H1 (cell line): ENCODE results near the gene C1GALT1. TPM values are rescaled to one million over a fixed set of nuclear protein-coding genes. Genes with fewer than 3 reads are reported as not detected.

Experiments used
- CTCF ChIA-PET: fragments of 300-600 bp; sonication (Branson Sonifier 250); formaldehyde crosslinking; loops from one replicate; lab custom pipeline; 2021; ENCODE audit not compliant: partially characterized antibody; lab: Charles Lee
- POLR2A ChIA-PET: fragments of 300-600 bp; sonication (Branson Sonifier 250); formaldehyde crosslinking; loops from one replicate; lab custom pipeline; 2021; ENCODE audit warnings: inconsistent platforms; ENCODE audit not compliant: partially characterized antibody; lab: Charles Lee
- DNase-seq, 2 experiments: peaks; one replicate each; pipeline versions ENCODE4 v3.0.0 to v3.0.0-alpha.2; 2010 to 2022; ENCODE audit warnings: low spot score in 2 of 2, low read depth in 1 of 2, mixed read lengths in 1 of 2
- FAIRE-seq: peaks from 2 replicates; lab custom pipeline; 2011; peaks lifted over from hg19 to GRCh38; lab: Jason Lieb, UNC
- H2AFZ ChIP-seq: 2 replicates; pipeline ENCODE4 v1.8.1; 2012; ENCODE audit warnings: low read length, inconsistent platforms
- H2AK5ac ChIP-seq: 2 replicates; pipeline ENCODE4 v1.6.1; 2013; ENCODE audit warnings: low read depth, low read length
- H2BK120ac ChIP-seq: replicated peaks from 2 replicates; pipeline ENCODE3; 2013; ENCODE audit warnings: low read depth, low read length, inconsistent platforms
- H2BK12ac ChIP-seq: 2 replicates; pipeline ENCODE4 v1.6.1; 2013; ENCODE audit warnings: low read depth, low read length
- H2BK15ac ChIP-seq: 2 replicates; pipeline ENCODE4 v1.6.1; 2013; ENCODE audit warnings: low read length
- H2BK20ac ChIP-seq: 2 replicates; pipeline ENCODE4 v1.6.1; 2013; ENCODE audit warnings: low read length
- H2BK5ac ChIP-seq: 2 replicates; pipeline ENCODE4 v1.6.1; 2013; ENCODE audit warnings: low read depth, low read length
- H3K14ac ChIP-seq: 2 replicates; pipeline ENCODE4 v1.6.1; 2013; ENCODE audit warnings: inconsistent platforms; ENCODE audit not compliant: insufficient read length
- H3K18ac ChIP-seq: 2 replicates; pipeline ENCODE4 v1.6.1; 2013; ENCODE audit warnings: low read length; ENCODE audit errors: extremely low read depth
- H3K23ac ChIP-seq: 2 replicates; pipeline ENCODE4 v1.6.1; 2013; ENCODE audit warnings: inconsistent platforms; ENCODE audit not compliant: insufficient read length
- H3K23me2 ChIP-seq: 2 replicates; pipeline ENCODE4 v1.6.1; 2013; ENCODE audit warnings: low read depth, low read length
- H3K27ac ChIP-seq: 2 replicates; pipeline ENCODE4 v1.6.1; 2011; ENCODE audit warnings: low read depth, low read length, inconsistent platforms
- H3K27me3 ChIP-seq, 4 experiments: replicated peaks in 1 of 4; 1 replicate in 1 of 4; 2 replicates in 3 of 4; pipeline versions ENCODE4 v1.6.1 to v1.8.1; 2011 to 2013; ENCODE audit warnings: low read length in 3 of 4, mild to moderate bottlenecking in 3 of 4, inconsistent platforms in 2 of 4, mixed read lengths in 2 of 4, moderate library complexity in 1 of 4; ENCODE audit not compliant: control insufficient read depth in 3 of 4, insufficient read depth in 3 of 4; ENCODE audit errors: extremely low read depth in 1 of 4
- H3K36me3 ChIP-seq, 4 experiments: 2 replicates each; pipeline versions ENCODE4 v1.6.1 to v1.8.1; 2011 to 2013; ENCODE audit warnings: mild to moderate bottlenecking in 4 of 4, low read length in 3 of 4, moderate library complexity in 2 of 4, control low read depth in 1 of 4, inconsistent platforms in 1 of 4; ENCODE audit not compliant: insufficient read depth in 4 of 4, control insufficient read depth in 2 of 4
- H3K4ac ChIP-seq: replicated peaks from 2 replicates; pipeline ENCODE3; 2013; ENCODE audit warnings: low read length, low read depth, mixed read lengths, inconsistent platforms; ENCODE audit not compliant: insufficient read length
- H3K4me1 ChIP-seq, 4 experiments: replicated peaks in 1 of 4; 1 replicate in 1 of 4; 2 replicates in 3 of 4; pipeline versions ENCODE4 v1.6.1 to v1.8.1; 2011 to 2013; ENCODE audit warnings: low read length in 3 of 4, inconsistent platforms in 2 of 4, mixed read lengths in 1 of 4; ENCODE audit not compliant: insufficient read depth in 4 of 4, control insufficient read depth in 3 of 4
- H3K4me2 ChIP-seq, 2 experiments: 2 replicates each; pipeline versions ENCODE4 v1.6.1 to v1.8.1; 2011 to 2013; ENCODE audit warnings: low read depth in 2 of 2, low read length in 2 of 2, control low read depth in 1 of 2, inconsistent platforms in 1 of 2, mild to moderate bottlenecking in 1 of 2; ENCODE audit not compliant: insufficient read depth in 1 of 2
- H3K4me3 ChIP-seq, 4 experiments: fragments of 200-600, 300-600 bp in 1 of 4; sonication (generic), shearing (Covaris generic), sonication (Bioruptor Twin) in 1 of 4; 2 replicates each; pipeline versions ENCODE4 v1.5.1 to v1.8.1; 2011 to 2016; ENCODE audit warnings: low read length in 4 of 4, low read depth in 3 of 4, control low read depth in 2 of 4, inconsistent platforms in 2 of 4, mild to moderate bottlenecking in 2 of 4, mixed read lengths in 1 of 4, moderate library complexity in 1 of 4; ENCODE audit not compliant: insufficient read depth in 2 of 4; ENCODE audit errors: extremely low read depth in 1 of 4
- H3K56ac ChIP-seq: replicated peaks from 2 replicates; pipeline ENCODE3; 2013; ENCODE audit warnings: low read depth, mild to moderate bottlenecking, mixed read lengths, low read length, inconsistent platforms; ENCODE audit not compliant: insufficient read length
- H3K79me1 ChIP-seq: 2 replicates; pipeline ENCODE4 v1.6.1; 2013; ENCODE audit warnings: low read depth, low read length, control low read depth
- H3K79me2 ChIP-seq, 2 experiments: 2 replicates each; pipeline versions ENCODE4 v1.6.1 to v1.8.1; 2012 to 2013; ENCODE audit warnings: low read length in 2 of 2, mild to moderate bottlenecking in 2 of 2, inconsistent platforms in 1 of 2; ENCODE audit not compliant: insufficient read depth in 2 of 2, control insufficient read depth in 1 of 2
- H3K9ac ChIP-seq, 4 experiments: replicated peaks in 1 of 4; 1 replicate in 1 of 4; 2 replicates in 3 of 4; pipeline versions ENCODE4 v1.6.1 to v1.8.1; 2011 to 2013; ENCODE audit warnings: low read depth in 3 of 4, low read length in 3 of 4, control low read depth in 2 of 4, mild to moderate bottlenecking in 2 of 4, moderate library complexity in 2 of 4, inconsistent platforms in 1 of 4; ENCODE audit errors: extremely low read depth in 1 of 4
- H3K9me3 ChIP-seq, 2 experiments: 2 replicates each; pipeline versions ENCODE4 v1.6.1 to v1.8.1; 2012 to 2013; ENCODE audit warnings: mild to moderate bottlenecking in 2 of 2, moderate library complexity in 2 of 2, control low read depth in 1 of 2, inconsistent platforms in 1 of 2, low read depth in 1 of 2, low read length in 1 of 2, mixed read lengths in 1 of 2; ENCODE audit not compliant: insufficient read depth in 2 of 2
- H4K20me1 ChIP-seq, 2 experiments: replicated peaks in 1 of 2; 2 replicates each; pipeline versions ENCODE3 to v1.8.1; 2011 to 2013; ENCODE audit warnings: inconsistent platforms in 2 of 2, low read length in 2 of 2, mild to moderate bottlenecking in 1 of 2; ENCODE audit not compliant: insufficient read depth in 2 of 2, control insufficient read depth in 1 of 2
- H4K5ac ChIP-seq: 2 replicates; pipeline ENCODE4 v1.6.1; 2013; ENCODE audit warnings: low read length, low read depth, mixed read lengths, inconsistent platforms; ENCODE audit not compliant: insufficient read length
- H4K8ac ChIP-seq: 2 replicates; pipeline ENCODE4 v1.8.0; 2013; ENCODE audit warnings: mild to moderate bottlenecking, moderate library complexity, low read length, inconsistent platforms; ENCODE audit not compliant: insufficient read depth; ENCODE audit errors: extremely low read depth
- H4K91ac ChIP-seq: replicated peaks from 2 replicates; pipeline ENCODE3; 2013; ENCODE audit warnings: low read length, mixed read lengths, inconsistent platforms; ENCODE audit not compliant: insufficient read length
- CTBP2 ChIP-seq: IDR thresholded peaks from 2 replicates; pipeline ENCODE4 v1.7.0; 2011; ENCODE audit warnings: borderline replicate concordance, mild to moderate bottlenecking, moderate library complexity, mixed read lengths, low read length; ENCODE audit not compliant: insufficient read depth, insufficient read length
- WGBS, 2 experiments: shearing (Covaris generic) in 1 of 2; methylation state at CpG; one replicate each; pipeline versions ENCODE4 v1.1.6 to v1.1.7; 2013 to 2015; ENCODE audit warnings: low lambda C conversion rate in 2 of 2, mixed read lengths in 2 of 2, inconsistent platforms in 1 of 2, low coverage in 1 of 2, missing lambda C conversion rate in 1 of 2; ENCODE audit not compliant: insufficient replicate concordance in 2 of 2, insufficient coverage in 1 of 2, insufficient read length in 1 of 2; ENCODE audit errors: extremely low coverage in 1 of 2, missing lambda C conversion rate in 1 of 2; 5-methylcytosine and 5-hydroxymethylcytosine counted together
- polyA plus RNA-seq, 7 experiments: library from polyadenylated mRNA; depleted of rRNA in 3 of 7; stranded (reverse) in 5 of 7; unstranded in 2 of 7; fragments of >200 nt in 5 of 7; fragments of 200-250 nt in 2 of 7; gene quantifications; 1 replicate in 5 of 7; 2 replicates in 1 of 7; 4 replicates in 1 of 7; pipeline versions ENCODE4 v1.2.1 to v1.2.3, GENCODE V29; 2011 to 2013; ENCODE audit warnings: missing spikeins in 2 of 7, mixed read lengths in 2 of 7
- total RNA-seq: library from RNA; stranded (reverse); fragmentation: NEBNext Ultra II Directional; extraction: Animal tissue kit (Norgen Biotek cat#: 25700); gene quantifications from 2 replicates; pipeline ENCODE4 v1.2.1, GENCODE V29; 2021
- TF ChIP-seq, protein P1 (sequence below): IDR thresholded peaks from 2 replicates; pipeline ENCODE4 v1.6.1; 2011; ENCODE audit warnings: low read length, improper control_type of control experiment

The C1GALT1 gene
- total and polyA plus RNA-seq, 2 of the 8 experiments (the other 6 are each of a cell fraction or from before 2014, with no cell fraction given) = 18.7 to 94.2 TPM

DNA sequence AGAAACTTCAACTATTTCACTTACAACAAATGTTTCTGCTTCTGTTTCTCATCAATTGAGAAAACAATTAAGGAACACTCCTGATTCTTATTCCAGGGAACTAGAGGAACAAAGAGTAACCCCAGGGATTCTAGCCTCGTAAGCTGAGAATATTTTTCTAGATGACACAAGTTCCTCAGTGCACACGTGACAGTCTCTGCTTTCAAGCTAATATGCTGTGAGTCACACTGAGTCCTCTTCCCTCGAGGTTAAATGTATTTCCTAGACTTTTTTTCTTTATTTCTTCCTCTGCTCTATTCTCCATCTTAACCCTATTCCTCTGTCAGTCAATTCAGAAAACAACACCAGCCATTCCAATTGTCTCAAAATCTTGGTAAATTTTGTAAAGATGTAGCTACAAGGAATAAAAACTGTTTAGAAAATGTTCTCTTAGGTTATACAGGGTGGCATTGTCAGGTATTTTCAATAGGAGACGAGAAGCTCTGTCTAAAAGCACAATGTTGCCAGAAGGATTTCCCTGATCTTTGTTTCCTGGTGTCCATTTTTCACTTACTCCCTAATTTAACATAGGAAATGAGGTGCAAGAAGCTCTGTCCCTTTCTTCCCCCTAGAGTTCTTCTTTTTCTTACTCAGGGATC lies 5.8 kb upstream of the C1GALT1 start:
- H2BK120ac ChIP-seq = no peak overlapping the region
- H2BK20ac ChIP-seq = no peak overlapping the region
- FAIRE-seq = peak; percentile 70
- no peak overlapping the region for H3K4me2 ChIP-seq
- H4K91ac ChIP-seq = no peak overlapping the region
- peaks cover 0 to 10% (median 4%) of the 10 kb centered on the region in 4 experiments; a peak in 3 of 7 replicates for H3K4me1 ChIP-seq
- H4K5ac ChIP-seq = no peak overlapping the region
- H3K27me3 ChIP-seq = no peaks in the 10 kb centered on the region
- no peak overlapping the region for H4K8ac ChIP-seq
- no peak overlapping the region for H3K9ac ChIP-seq
- H3K18ac ChIP-seq = no peak overlapping the region
- POLR2A ChIA-PET = interaction anchor here (1.1 kb wide), 1 partner anchor 33 kb away, joined by 3 read pairs; no protein-coding TSS in a partner anchor
- no peak overlapping the region for H2BK15ac ChIP-seq
- H2BK5ac ChIP-seq = no peak overlapping the region
- TF ChIP-seq, protein P1, sequence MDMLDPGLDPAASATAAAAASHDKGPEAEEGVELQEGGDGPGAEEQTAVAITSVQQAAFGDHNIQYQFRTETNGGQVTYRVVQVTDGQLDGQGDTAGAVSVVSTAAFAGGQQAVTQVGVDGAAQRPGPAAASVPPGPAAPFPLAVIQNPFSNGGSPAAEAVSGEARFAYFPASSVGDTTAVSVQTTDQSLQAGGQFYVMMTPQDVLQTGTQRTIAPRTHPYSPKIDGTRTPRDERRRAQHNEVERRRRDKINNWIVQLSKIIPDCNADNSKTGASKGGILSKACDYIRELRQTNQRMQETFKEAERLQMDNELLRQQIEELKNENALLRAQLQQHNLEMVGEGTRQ = peak; percentile 61
- TF ChIP-seq CTBP2 = no peak
- TF ChIP-seq, all 59 proteins: peak for 1
- DNase-seq = no peak
- Histone ChIP-seq H3K79me2 (no peaks in the 10 kb centered on the region), H3K79me1 (no peaks in the 10 kb centered on the region), H3K27ac (no peak overlapping the region), H3K23ac (no peak overlapping the region), H2AFZ (peak overlapping the region; percentile 35; the same call in 1 of the 2 replicates), H3K36me3 (no peaks in the 10 kb centered on the region), H3K23me2 (no peaks in the 10 kb centered on the region), H3K4ac (no peak overlapping the region), H4K20me1 (no peaks in the 10 kb centered on the region), H3K4me3 (no peak overlapping the region), H3K56ac (no peak overlapping the region), H2BK12ac (no peak overlapping the region), H3K9me3 (peaks cover 0 to 6% of the 10 kb centered on the region in 2 experiments; a peak in 1 of 4 replicates), H2AK5ac (no peak overlapping the region), H3K14ac (no peak overlapping the region)
- WGBS, 2 experiments = 39% methylated on average over 4 of the region's 4 CpGs; no CpG with 5 or more reads in 1 of the 2 experiments
- CTCF ChIA-PET = interaction anchor here (1.2 to 1.3 kb wide), 2 partner anchors 25 to 73 kb away, joined by 3 to 5 read pairs; no protein-coding TSS in a partner anchor
